Stimulated activated CD4-positive, alpha-beta T cell treated with anti-CD3 and anti-CD28 coated beads, Interleukin-4, amount 100 ng/mL, for 4 hours (primary cell): ENCODE results near the gene DRC7.
"Not testable (repeated sequence)": the region's sequence is repeated elsewhere in the genome, so short reads cannot be mapped to it uniquely, and the experiment has no call there.

Experiments used
- DNase-seq, 2 experiments: peaks; one replicate each; pipeline ENCODE4 v3.0.0-alpha.2; 2020

Gene DRC7

GRCh38 chr16:57738844-57739243 lies 44.2 kb downstream of the DRC7 start:
- no peak for DNase-seq

- no peak for DNase-seq
Measured at GRCh38 chr16:57739756-57740422, 45.3 kb downstream of the DRC7 start.

- DNase-seq = no peak
Measured at GRCh38 chr16:57740423-57741071, 45.9 kb downstream of the DRC7 start.

- DNase-seq = no peak
Measured at GRCh38 chr16:57741660-57742191, 47.1 kb downstream of the DRC7 start.

- DNase-seq = no peak
Measured at GRCh38 chr16:57742543-57742942, 47.9 kb downstream of the DRC7 start.

- no peak for DNase-seq
Measured at GRCh38 chr16:57743458-57743857, 48.9 kb downstream of the DRC7 start.

- no peak for DNase-seq
Measured at GRCh38 chr16:57743886-57744641, 49.5 kb downstream of the DRC7 start.

- DNase-seq = no peak
Measured at GRCh38 chr16:57744642-57744903, 50.0 kb downstream of the DRC7 start.

- DNase-seq = no peak
Measured at GRCh38 chr16:57745768-57746167, 51.2 kb downstream of the DRC7 start.

GRCh38 chr16:57746316-57746715 lies 51.7 kb downstream of the DRC7 start:
- DNase-seq = not testable (repeated sequence)

- DNase-seq = no peak
Measured at GRCh38 chr16:57747091-57747490, 52.5 kb downstream of the DRC7 start.

GRCh38 chr16:57747496-57747895 lies 52.9 kb downstream of the DRC7 start:
- no peak for DNase-seq

- no peak for DNase-seq
Measured at GRCh38 chr16:57747996-57748395, 53.4 kb downstream of the DRC7 start.

GRCh38 chr16:57748596-57748995 lies 54.0 kb downstream of the DRC7 start:
- DNase-seq = no peak

GRCh38 chr16:57749101-57749692 lies 54.6 kb downstream of the DRC7 start:
- DNase-seq = no peak

- no peak for DNase-seq
Measured at GRCh38 chr16:57749856-57750452, 55.3 kb downstream of the DRC7 start.

- DNase-seq = no peak
Measured at GRCh38 chr16:57750796-57751538, 56.4 kb downstream of the DRC7 start.

GRCh38 chr16:57751539-57752202 lies 57.1 kb downstream of the DRC7 start:
- DNase-seq = no peak

- DNase-seq = no peak
Measured at GRCh38 chr16:57752203-57752580, 57.6 kb downstream of the DRC7 start.

GRCh38 chr16:57752581-57753447 lies 58.2 kb downstream of the DRC7 start:
- DNase-seq = no peak
